HCT116 (cell line): ENCODE measurements around the gene GPX7. TPM values are rescaled to one million over a fixed set of nuclear protein-coding genes. Genes with fewer than 3 reads are reported as not detected.

Experiments used
- ATAC-seq: fragments of 200-7000 bp; cut with Tn5 transposase; 2 replicates; pipeline ENCODE4 v1.9.1; 2020; ENCODE audit warnings: mild to moderate bottlenecking, moderate library complexity
- BruUV-seq: library from RNA; stranded (reverse); fragments of 400-500 nt; replicated peaks from 2 replicates; lab custom pipeline; 2021; lab: Mats Ljungman, UMichigan
- CTCF ChIA-PET: fragments of 300-600 bp; sonication (Branson Sonifier 250); formaldehyde crosslinking; loops from one replicate; lab custom pipeline; 2021; ENCODE audit warnings: antibody characterized with exemption; lab: Charles Lee
- POLR2A ChIA-PET: fragments of 300-600, 350-600 bp; sonication (Branson Sonifier 250); formaldehyde crosslinking; loops from one replicate; lab custom pipeline; 2021; ENCODE audit warnings: antibody characterized with exemption; lab: Charles Lee
- RAD21 ChIA-PET, 2 experiments: fragments of 300-600 bp; sonication (Branson Sonifier 250); formaldehyde crosslinking; loops; one replicate each; lab custom pipeline; 2023; ENCODE audit warnings: low total read pairs in 2 of 2; ENCODE audit not compliant: uncharacterized antibody in 2 of 2, unreplicated experiment in 2 of 2, low non-redundant PET in 1 of 2; lab: Charles Lee
- DNase-seq: peaks from one replicate; pipeline ENCODE4 v3.0.0-alpha.2; 2010; ENCODE audit warnings: low read depth, low spot score
- H2AFZ ChIP-seq: fragments of 200-600 bp; shearing (Covaris generic), sonication (generic); 2 replicates; pipeline ENCODE4 v1.6.1; 2017; ENCODE audit warnings: low read depth, mixed run types, mixed read lengths, antibody characterized with exemption, low read length; ENCODE audit not compliant: poor library complexity, severe bottlenecking
- H3K27ac ChIP-seq: 2 replicates; pipeline ENCODE4 v1.5.1; 2012; ENCODE audit warnings: low read depth, low read length
- H3K27me3 ChIP-seq: fragments of 200-600 bp; sonication (generic); 2 replicates; pipeline ENCODE4 v1.6.1; 2016; ENCODE audit warnings: mixed run types, low read length, mixed read lengths; ENCODE audit not compliant: insufficient read depth
- H3K36me3 ChIP-seq, 2 experiments: fragments of 200-500 bp in 1 of 2; fragments of 200-600 bp in 1 of 2; sonication (Bioruptor generic) in 1 of 2; sonication (generic) in 1 of 2; 2 replicates each; pipeline versions ENCODE4 v1.5.1 to v1.6.1; 2014 to 2016; ENCODE audit warnings: low read length in 2 of 2, inconsistent platforms in 1 of 2, mixed read lengths in 1 of 2, mixed run types in 1 of 2; ENCODE audit not compliant: insufficient read depth in 2 of 2, control insufficient read depth in 1 of 2
- H3K4me1 ChIP-seq, 2 experiments: fragments of 200-600 bp in 1 of 2; sonication (generic) in 1 of 2; 2 replicates each; pipeline versions ENCODE4 v1.5.1 to v1.6.1; 2012 to 2017; ENCODE audit warnings: low read length in 2 of 2, inconsistent platforms in 1 of 2, mild to moderate bottlenecking in 1 of 2, mixed read lengths in 1 of 2, mixed run types in 1 of 2, moderate library complexity in 1 of 2; ENCODE audit not compliant: insufficient read depth in 2 of 2, control insufficient read depth in 1 of 2
- H3K4me2 ChIP-seq: fragments of 200-600 bp; sonication (generic); 2 replicates; pipeline ENCODE4 v1.6.1; 2017; ENCODE audit warnings: mixed run types, low read length, mixed read lengths
- H3K4me3 ChIP-seq, 2 experiments: fragments of 200-600 bp in 1 of 2; sonication (generic) in 1 of 2; replicated peaks in 1 of 2; 2 replicates each; pipeline ENCODE4 v1.5.1; 2011 to 2016; ENCODE audit warnings: low read length in 2 of 2, control low read depth in 1 of 2, low read depth in 1 of 2, mild to moderate bottlenecking in 1 of 2, mixed read lengths in 1 of 2, mixed run types in 1 of 2
- H3K79me2 ChIP-seq: fragments of 200-600 bp; sonication (generic); 2 replicates; pipeline ENCODE4 v1.6.1; 2017; ENCODE audit warnings: mild to moderate bottlenecking, mixed run types, low read length, moderate library complexity, mixed read lengths; ENCODE audit not compliant: insufficient read depth
- H3K9ac ChIP-seq: fragments of 200-600 bp; sonication (generic); 2 replicates; pipeline ENCODE4 v1.6.1; 2016; ENCODE audit warnings: low read length, mixed read lengths
- H3K9me2 ChIP-seq: fragments of 200-600 bp; sonication (generic), shearing (Covaris generic); 2 replicates; pipeline ENCODE4 v1.6.1; 2017; ENCODE audit warnings: mixed run types, mild to moderate bottlenecking, moderate library complexity; ENCODE audit not compliant: insufficient read depth
- H3K9me3 ChIP-seq, 2 experiments: fragments of 200-500 bp in 1 of 2; fragments of 200-600 bp in 1 of 2; sonication (Bioruptor generic) in 1 of 2; sonication (generic) in 1 of 2; 2 replicates each; pipeline ENCODE4 v1.6.1; 2014 to 2017; ENCODE audit warnings: low read length in 2 of 2, mixed read lengths in 2 of 2, inconsistent platforms in 1 of 2, low read depth in 1 of 2, mild to moderate bottlenecking in 1 of 2, mixed run types in 1 of 2, moderate library complexity in 1 of 2; ENCODE audit not compliant: control insufficient read depth in 1 of 2, insufficient read depth in 1 of 2
- H4K20me1 ChIP-seq: fragments of 200-600 bp; sonication (generic), shearing (Covaris generic); 2 replicates; pipeline ENCODE4 v1.6.1; 2017; ENCODE audit warnings: mixed run types, mild to moderate bottlenecking, moderate library complexity; ENCODE audit not compliant: insufficient read depth
- ATF3 ChIP-seq: IDR thresholded peaks from 2 replicates; pipeline ENCODE4 v1.6.1; 2012
- CBX3 ChIP-seq: IDR thresholded peaks from 2 replicates; pipeline ENCODE4 v1.6.1; 2012; ENCODE audit warnings: low read depth
- CEBPB ChIP-seq: IDR thresholded peaks from 2 replicates; pipeline ENCODE4 v1.6.1; 2012; ENCODE audit warnings: low read depth
- CTCF ChIP-seq, 3 experiments: fragments of 200-600 bp in 1 of 3; sonication (generic) in 1 of 3; IDR thresholded peaks in 2 of 3; conservative IDR thresholded peaks in 1 of 3; 2 replicates each; pipeline ENCODE4 v1.5.1; 2012 to 2017; ENCODE audit warnings: low read depth in 2 of 3, low read length in 2 of 3, antibody characterized with exemption in 1 of 3, borderline replicate concordance in 1 of 3, control low read depth in 1 of 3, mild to moderate bottlenecking in 1 of 3, mixed read lengths in 1 of 3, mixed run types in 1 of 3, moderate library complexity in 1 of 3; ENCODE audit not compliant: insufficient read depth in 1 of 3
- EGR1 ChIP-seq: IDR thresholded peaks from 2 replicates; pipeline ENCODE4 v1.6.1; 2012; ENCODE audit warnings: low read depth
- ELF1 ChIP-seq: IDR thresholded peaks from 2 replicates; pipeline ENCODE4 v1.6.1; 2012; ENCODE audit warnings: low read depth, borderline replicate concordance
- EZH2 ChIP-seq: fragments of 200-600 bp; sonication (generic); IDR thresholded peaks from 2 replicates; pipeline ENCODE4 v1.6.1; 2017; ENCODE audit warnings: antibody characterized with exemption, mixed run types
- EZH2phosphoT487 ChIP-seq: fragments of 200-600 bp; IDR thresholded peaks from 2 replicates; pipeline ENCODE4 v1.6.1; 2018; ENCODE audit warnings: antibody characterized with exemption, borderline replicate concordance
- JUND ChIP-seq: IDR thresholded peaks from 2 replicates; pipeline ENCODE4 v1.6.1; 2012
- POLR2A ChIP-seq: IDR thresholded peaks from 2 replicates; pipeline ENCODE4 v1.7.0; 2011; ENCODE audit warnings: borderline replicate concordance; ENCODE audit not compliant: insufficient read depth, insufficient read length; ENCODE audit errors: extremely low read depth
- POLR2AphosphoS5 ChIP-seq: IDR thresholded peaks from 2 replicates; pipeline ENCODE4 v1.6.1; 2011; ENCODE audit warnings: mild to moderate bottlenecking, low read depth, low read length, moderate library complexity
- RAD21 ChIP-seq: IDR thresholded peaks from 2 replicates; pipeline ENCODE4 v1.6.1; 2012; ENCODE audit warnings: low read depth, mild to moderate bottlenecking
- SIN3A ChIP-seq: IDR thresholded peaks from 2 replicates; pipeline ENCODE4 v1.6.1; 2012; ENCODE audit warnings: low read depth
- SP1 ChIP-seq: IDR thresholded peaks from 2 replicates; pipeline ENCODE4 v1.6.1; 2012; ENCODE audit warnings: low read depth
- TCF7L2 ChIP-seq: IDR thresholded peaks from 2 replicates; pipeline ENCODE4 v1.7.0; 2011; ENCODE audit warnings: borderline replicate concordance, inconsistent platforms; ENCODE audit not compliant: insufficient read depth, insufficient read length; ENCODE audit errors: extremely low read depth
- YY1 ChIP-seq: IDR thresholded peaks from 2 replicates; pipeline ENCODE4 v1.6.1; 2011; ENCODE audit warnings: low read length, low read depth, moderate library complexity, mild to moderate bottlenecking; ENCODE audit not compliant: insufficient replicate concordance; ENCODE audit errors: extremely low read depth
- ZBTB33 ChIP-seq: IDR thresholded peaks from 2 replicates; pipeline ENCODE4 v1.6.1; 2011; ENCODE audit warnings: mild to moderate bottlenecking, low read length, moderate library complexity; ENCODE audit not compliant: insufficient replicate concordance; ENCODE audit errors: extremely low read depth
- ZFX ChIP-seq: fragments of 450-650 bp; IDR thresholded peaks from 2 replicates; pipeline ENCODE4 v1.6.1; 2017
- ZNF274 ChIP-seq: fragments of 200-500 bp; sonication (Bioruptor generic); IDR thresholded peaks from 2 replicates; pipeline ENCODE4 v1.6.1; 2014; ENCODE audit warnings: mild to moderate bottlenecking, low read depth, low read length, inconsistent platforms
- intact Hi-C: fragments of 100-400 bp; cut with micrococcal nuclease; formaldehyde crosslinking; loops from 2 replicates; pipeline ENCODE4 v1.10.0; 2022
- total RNA-seq: library from RNA; stranded (reverse); gene quantifications from one replicate; pipeline ENCODE4 v1.2.1, GENCODE V29; 2021; ENCODE audit not compliant: unreplicated experiment

Gene GPX7
- total RNA-seq, 1 experiment from 2014 or later, result not detected

GRCh38 chr1:52604063-52604770 is 2.0 kb downstream of the GPX7 start:
- no peaks in the 10 kb centered on the region for H3K27me3 ChIP-seq
- no peak overlapping the region for H3K4me3 ChIP-seq
- CTCF ChIA-PET, result no interaction called here
- no peak for DNase-seq
- TF ChIP-seq EZH2 (no peak), CTCF (IDR thresholded peaks at IDR 0.05 in 2 of 3, conservative IDR thresholded peaks at IDR 0.05 in 1 of 3; ENCODE audit: borderline replicate concordance in 1 of 3, insufficient read depth in 1 of 3, low read depth in 2 of 3, low read length in 2 of 3) (no peak), ZFX (no peak), POLR2AphosphoS5 (no peak), POLR2A (no peak), CEBPB (no peak), RAD21 (no peak), EGR1 (no peak), ATF3 (no peak), YY1 (no peak), ELF1 (no peak), ZNF274 (no peak), SIN3A (no peak), JUND (no peak), SP1 (no peak), ZBTB33 (no peak), EZH2phosphoT487 (no peak), CBX3 (no peak), TCF7L2 (no peak)
- RAD21 ChIA-PET, result no interaction called here
- H4K20me1 ChIP-seq, result no peaks in the 10 kb centered on the region
- H3K79me2 ChIP-seq, result no peaks in the 10 kb centered on the region
- no peaks in the 10 kb centered on the region for H3K4me1 ChIP-seq
- no peaks in the 10 kb centered on the region for H3K9me2 ChIP-seq
- H3K9ac ChIP-seq, result no peak overlapping the region
- H2AFZ ChIP-seq, result no peak overlapping the region
- H3K9me3 ChIP-seq, result no peaks in the 10 kb centered on the region
- H3K4me2 ChIP-seq, result no peak overlapping the region
- ATAC-seq, result no peak
- no peak overlapping the region for H3K27ac ChIP-seq
- POLR2A ChIA-PET, result no interaction called here
- no TSS peak for BruUV-seq
- H3K36me3 ChIP-seq, result no peaks in the 10 kb centered on the region
- intact Hi-C loops, result no loop called here
